ENCODE measurements around the gene PACS1.

PACS1 gene

GRCh38 chr11:66293352-66293751, 223.3 kb downstream of the PACS1 start:
- DNase-seq, result no peak

- DNase-seq, result no peak
Measured at GRCh38 chr11:66293777-66294625, 223.9 kb downstream of the PACS1 start.

Data from effector CD8-positive, alpha-beta T cell (primary cell).